ENCODE results near the gene FAM107B. TPM values are rescaled to one million over a fixed set of nuclear protein-coding genes. Genes with fewer than 3 reads are reported as not detected.
A peak's percentile ranks its signal among the peaks of the same experiment; 100 is the strongest.

FAM107B gene
- total and polyA plus RNA-seq, 7 experiments from 2014 or later: 167 to 236 (median 211) TPM

GRCh38 chr10:14562218-14563075 lies 212.2 kb downstream of the FAM107B start:
- Histone ChIP-seq H3K4me1 (ENCODE audit: control insufficient read depth in 2 of 2, insufficient read depth in 2 of 2, low read length in 2 of 2) (peaks cover 77 to 81% of the 10 kb centered on the region in 2 donors), H3K27ac (ENCODE audit: low read depth, low read length) (peak overlapping the region; percentile 82), H3K36me3 (ENCODE audit: control insufficient read depth in 2 of 3, insufficient read depth in 3 of 3, low read length in 3 of 3) (peaks cover 0 to 19% (median 3%) of the 10 kb centered on the region in 3 experiments), H3K4me3 (ENCODE audit: low read length) (peak overlapping the region; percentile 1), H3K27me3 (ENCODE audit: control insufficient read depth in 2 of 2, insufficient read depth in 2 of 2, low read length in 2 of 2) (no peaks in the 10 kb centered on the region), H3K9me3 (ENCODE audit: control insufficient read depth in 2 of 3, low read length in 3 of 3) (no peaks in the 10 kb centered on the region)
- H3K9me3 Mint-ChIP-seq: peaks cover 0 to 16% (median 5%) of the 10 kb centered on the region in 11 donors
- no peaks in the 10 kb centered on the region for H3K27me3 Mint-ChIP-seq
- peaks cover 85 to 100% (median 92%) of the 10 kb centered on the region in 7 donors for H3K4me1 Mint-ChIP-seq
- H3K27ac Mint-ChIP-seq: peak overlapping the region; percentile 88 to 99 (median 94)
- CTCF ChIA-PET: interaction anchor here (0.8 to 1.5 kb wide), 5 partner anchors 9 to 260 kb away, joined by 3 to 10 read pairs (median 4); no protein-coding TSS in a partner anchor
- peak in 1 of 9 donors; percentile 35 for DNase-seq
- POLR2A ChIA-PET: interaction anchor here (0.7 to 19.3 kb wide), 12 partner anchors 9 to 397 kb away, joined by 3 to 429 read pairs (median 4); partner anchors contain the start of gene MEIG1
- peak; percentile 12 for ATAC-seq
- intact Hi-C loops (cut with micrococcal nuclease): loop anchor here (1.0 to 5.0 kb wide), 4 partner anchors 9 to 775 kb away; no protein-coding TSS in a partner anchor
- H3K36me3 Mint-ChIP-seq: peaks cover 22 to 48% (median 30%) of the 10 kb centered on the region in 5 donors
- H3K4me3 Mint-ChIP-seq: peak overlapping the region; percentile 78 to 98 (median 86)

- H3K27ac Mint-ChIP-seq: peak overlapping the region; percentile 88 to 99 (median 94)
- H3K36me3 Mint-ChIP-seq: peaks cover 12 to 36% (median 18%) of the 10 kb centered on the region in 5 donors
- H3K27me3 Mint-ChIP-seq: no peaks in the 10 kb centered on the region
- peaks cover 86 to 100% (median 92%) of the 10 kb centered on the region in 7 donors for H3K4me1 Mint-ChIP-seq
- intact Hi-C loops (cut with micrococcal nuclease): loop anchor here (1.0 to 5.0 kb wide), 9 partner anchors 8 to 774 kb away; no protein-coding TSS in a partner anchor
- Histone ChIP-seq H3K4me3 (ENCODE audit: low read length) (peak overlapping the region; percentile 27), H3K4me1 (ENCODE audit: control insufficient read depth in 2 of 2, insufficient read depth in 2 of 2, low read length in 2 of 2) (peaks cover 85 to 87% of the 10 kb centered on the region in 2 donors), H3K9me3 (ENCODE audit: control insufficient read depth in 2 of 3, low read length in 3 of 3) (no peaks in the 10 kb centered on the region), H3K27me3 (ENCODE audit: control insufficient read depth in 2 of 2, insufficient read depth in 2 of 2, low read length in 2 of 2) (no peaks in the 10 kb centered on the region), H3K36me3 (ENCODE audit: control insufficient read depth in 2 of 3, insufficient read depth in 3 of 3, low read length in 3 of 3) (peaks cover 0 to 9% (median 3%) of the 10 kb centered on the region in 3 experiments), H3K27ac (ENCODE audit: low read depth, low read length) (peak overlapping the region; percentile 82)
- H3K4me3 Mint-ChIP-seq: peak overlapping the region; percentile 78 to 98 (median 86)
- peaks cover 0 to 11% (median 2%) of the 10 kb centered on the region in 11 donors for H3K9me3 Mint-ChIP-seq
- peak in 1 of 9 donors; percentile 44 for DNase-seq
- CTCF ChIA-PET: interaction anchor here (0.9 to 1.8 kb wide), 6 partner anchors 14 to 277 kb away, joined by 3 to 8 read pairs (median 4); partner anchors contain the start of genes CDNF, HSPA14 and MSANTD7
- ATAC-seq: no peak
- POLR2A ChIA-PET: interaction anchor here (0.6 to 19.3 kb wide), 4 partner anchors 10 to 374 kb away, joined by 3 to 429 read pairs (median 45); no protein-coding TSS in a partner anchor
Measured at GRCh38 chr10:14560791-14561765, 213.6 kb downstream of the FAM107B start.

DNA sequence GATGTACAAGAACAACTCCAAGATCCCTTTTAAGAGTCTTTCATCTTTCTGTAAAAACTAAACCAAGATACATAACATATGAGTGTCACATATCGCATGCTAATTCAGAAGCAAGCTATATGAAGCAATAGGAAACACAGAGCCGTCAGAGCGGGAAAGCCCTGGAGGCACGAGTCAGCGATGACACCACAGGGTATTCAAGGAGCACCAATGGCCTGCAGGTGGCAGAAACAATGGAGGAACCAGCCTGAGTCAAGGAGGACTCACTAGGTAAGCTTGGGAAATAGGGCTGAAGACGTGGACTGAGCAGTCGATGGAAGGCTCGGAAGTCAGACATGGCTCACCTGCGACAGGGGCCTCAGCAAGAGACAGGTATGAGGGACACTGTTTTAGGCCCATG lies 214.4 kb downstream of the FAM107B start:
- H3K4me1 ChIP-seq (ENCODE audit: control insufficient read depth in 2 of 2, insufficient read depth in 2 of 2, low read length in 2 of 2): peaks cover 87 to 89% of the 10 kb centered on the region in 2 donors
- DNase-seq (peak in 4 of 9 donors; percentile 51 to 81 (median 60)), ATAC-seq (peak; percentile 57)
- ChIA-PET CTCF (interaction anchor here (0.9 to 1.8 kb wide), 7 partner anchors 9 to 278 kb away, joined by 3 to 8 read pairs (median 4); partner anchors contain the start of genes CDNF, HSPA14 and MSANTD7), POLR2A (interaction anchor here (3.2 to 19.3 kb wide), 3 partner anchors 11 to 27 kb away, joined by 17 to 429 read pairs (median 73); no protein-coding TSS in a partner anchor)
- peaks cover 90 to 100% (median 95%) of the 10 kb centered on the region in 7 donors for H3K4me1 Mint-ChIP-seq
- peaks cover 9 to 32% (median 11%) of the 10 kb centered on the region in 5 donors for H3K36me3 Mint-ChIP-seq
- H3K27me3 Mint-ChIP-seq: no peaks in the 10 kb centered on the region
- intact Hi-C loops (cut with micrococcal nuclease): loop anchor here (1.0 to 5.0 kb wide), 9 partner anchors 9 to 773 kb away; no protein-coding TSS in a partner anchor
- H3K27me3 ChIP-seq (ENCODE audit: control insufficient read depth in 2 of 2, insufficient read depth in 2 of 2, low read length in 2 of 2): no peaks in the 10 kb centered on the region
- peak overlapping the region; percentile 78 to 98 (median 86) for H3K4me3 Mint-ChIP-seq
- no peaks in the 10 kb centered on the region for H3K9me3 ChIP-seq (ENCODE audit: control insufficient read depth in 2 of 3, low read length in 3 of 3)
- no peak overlapping the region for H3K4me3 ChIP-seq (ENCODE audit: low read length)
- peaks cover 0 to 3% (median 0%) of the 10 kb centered on the region in 11 donors for H3K9me3 Mint-ChIP-seq
- peak overlapping the region; percentile 88 to 99 (median 94) for H3K27ac Mint-ChIP-seq
- H3K27ac ChIP-seq (ENCODE audit: low read depth, low read length): peak overlapping the region; percentile 82
- peaks cover 0 to 6% (median 0%) of the 10 kb centered on the region in 3 experiments for H3K36me3 ChIP-seq (ENCODE audit: control insufficient read depth in 2 of 3, insufficient read depth in 3 of 3, low read length in 3 of 3)

- peaks cover 10 to 32% (median 15%) of the 10 kb centered on the region in 5 donors for H3K36me3 Mint-ChIP-seq
- DNase-seq (no peak), ATAC-seq (no peak)
- H3K27me3 Mint-ChIP-seq: no peaks in the 10 kb centered on the region
- intact Hi-C loops (cut with micrococcal nuclease): no loop called here
- Histone ChIP-seq H3K27me3 (ENCODE audit: control insufficient read depth in 2 of 2, insufficient read depth in 2 of 2, low read length in 2 of 2) (no peaks in the 10 kb centered on the region), H3K4me3 (ENCODE audit: low read length) (no peak overlapping the region), H3K4me1 (ENCODE audit: control insufficient read depth in 2 of 2, insufficient read depth in 2 of 2, low read length in 2 of 2) (peaks cover 91 to 92% of the 10 kb centered on the region in 2 donors), H3K9me3 (ENCODE audit: control insufficient read depth in 2 of 3, low read length in 3 of 3) (no peaks in the 10 kb centered on the region), H3K27ac (ENCODE audit: low read depth, low read length) (no peak overlapping the region), H3K36me3 (ENCODE audit: control insufficient read depth in 2 of 3, insufficient read depth in 3 of 3, low read length in 3 of 3) (peaks cover 0 to 5% (median 0%) of the 10 kb centered on the region in 3 experiments)
- CTCF ChIA-PET: interaction anchor here (1.0 to 1.9 kb wide), 4 partner anchors 15 to 279 kb away, joined by 3 to 7 read pairs (median 5); partner anchors contain the start of gene CDNF
- peak overlapping the region; percentile 53 to 97 (median 93) for H3K27ac Mint-ChIP-seq
- H3K9me3 Mint-ChIP-seq: peaks cover 0 to 3% (median 0%) of the 10 kb centered on the region in 11 donors
- POLR2A ChIA-PET: interaction anchor here (0.9 to 19.3 kb wide), 5 partner anchors 9 to 320 kb away, joined by 3 to 429 read pairs (median 9); partner anchors contain the start of gene SUV39H2
- peak overlapping the region; percentile 38 to 98 (median 64) for H3K4me3 Mint-ChIP-seq
- peaks cover 85 to 100% (median 91%) of the 10 kb centered on the region in 7 donors for H3K4me1 Mint-ChIP-seq
Measured at GRCh38 chr10:14558025-14558424, 216.7 kb downstream of the FAM107B start.

- H3K4me3 Mint-ChIP-seq: peak overlapping the region in 7 of 10 donors; percentile 54 to 98 (median 73)
- no peak overlapping the region for H3K27ac ChIP-seq (ENCODE audit: low read depth, low read length)
Measured at GRCh38 chr10:14557567-14557966, 217.1 kb downstream of the FAM107B start.

More at GRCh38 chr10:14557567-14557966, 217.1 kb downstream of the FAM107B start:
- Mint-ChIP-seq H3K27me3 (no peaks in the 10 kb centered on the region), H3K36me3 (peaks cover 13 to 34% (median 15%) of the 10 kb centered on the region in 5 donors), H3K4me1 (peaks cover 84 to 100% (median 91%) of the 10 kb centered on the region in 7 donors), H3K27ac (peak overlapping the region; percentile 53 to 97 (median 93)), H3K9me3 (peaks cover 0 to 3% (median 0%) of the 10 kb centered on the region in 11 donors)
- CTCF ChIA-PET: interaction anchor here (0.7 to 1.9 kb wide), 6 partner anchors 12 to 280 kb away, joined by 3 to 7 read pairs (median 4); partner anchors contain the start of gene CDNF
- Histone ChIP-seq H3K4me3 (ENCODE audit: low read length) (no peak overlapping the region), H3K4me1 (ENCODE audit: control insufficient read depth in 2 of 2, insufficient read depth in 2 of 2, low read length in 2 of 2) (peaks cover 91 to 92% of the 10 kb centered on the region in 2 donors), H3K27me3 (ENCODE audit: control insufficient read depth in 2 of 2, insufficient read depth in 2 of 2, low read length in 2 of 2) (no peaks in the 10 kb centered on the region), H3K9me3 (ENCODE audit: control insufficient read depth in 2 of 3, low read length in 3 of 3) (no peaks in the 10 kb centered on the region), H3K36me3 (ENCODE audit: control insufficient read depth in 2 of 3, insufficient read depth in 3 of 3, low read length in 3 of 3) (peaks cover 0 to 8% (median 0%) of the 10 kb centered on the region in 3 experiments)
- no peak for DNase-seq
- intact Hi-C loops (cut with micrococcal nuclease): loop anchor here in 1 of 2 donors (2.0 kb wide), 1 partner anchor 15 kb away; no protein-coding TSS in a partner anchor
- POLR2A ChIA-PET: interaction anchor here (0.9 to 19.3 kb wide), 7 partner anchors 9 to 321 kb away, joined by 3 to 429 read pairs (median 3); partner anchors contain the start of gene SUV39H2
- no peak for ATAC-seq
